SKM-1 (cell line): ENCODE measurements around the gene RPRD1A.
"Not testable (repeated sequence)": the region's sequence is repeated elsewhere in the genome, so short reads cannot be mapped to it uniquely, and the experiment has no call there.

Source experiments
- DNase-seq: peaks from one replicate; lab custom pipeline; 2025; ENCODE audit not compliant: unreplicated experiment; lab: John Stamatoyannopoulos, UW

RPRD1A gene

GRCh38 chr18:36078751-36079529, 11.6 kb upstream of the RPRD1A start:
- DNase-seq = no peak

DNA sequence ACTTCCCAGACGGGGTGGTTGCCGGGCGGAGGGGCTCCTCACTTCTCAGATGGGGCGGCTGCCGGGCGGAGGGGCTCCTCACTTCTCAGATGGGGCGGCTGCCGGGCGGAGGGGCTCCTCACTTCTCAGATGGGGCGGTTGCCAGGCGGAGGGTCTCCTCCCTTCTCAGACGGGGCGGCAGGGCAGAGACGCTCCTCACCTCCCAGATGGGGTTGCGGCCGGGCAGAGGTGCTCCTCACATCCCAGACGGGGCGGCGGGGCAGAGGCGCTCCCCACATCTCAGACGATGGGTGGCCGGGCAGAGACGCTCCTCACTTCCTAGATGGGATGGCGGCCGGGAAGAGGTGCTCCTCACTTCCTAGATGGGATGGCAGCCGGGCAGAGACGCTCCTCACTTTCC, 10.4 kb upstream of the RPRD1A start:
- not testable (repeated sequence) for DNase-seq

DNA sequence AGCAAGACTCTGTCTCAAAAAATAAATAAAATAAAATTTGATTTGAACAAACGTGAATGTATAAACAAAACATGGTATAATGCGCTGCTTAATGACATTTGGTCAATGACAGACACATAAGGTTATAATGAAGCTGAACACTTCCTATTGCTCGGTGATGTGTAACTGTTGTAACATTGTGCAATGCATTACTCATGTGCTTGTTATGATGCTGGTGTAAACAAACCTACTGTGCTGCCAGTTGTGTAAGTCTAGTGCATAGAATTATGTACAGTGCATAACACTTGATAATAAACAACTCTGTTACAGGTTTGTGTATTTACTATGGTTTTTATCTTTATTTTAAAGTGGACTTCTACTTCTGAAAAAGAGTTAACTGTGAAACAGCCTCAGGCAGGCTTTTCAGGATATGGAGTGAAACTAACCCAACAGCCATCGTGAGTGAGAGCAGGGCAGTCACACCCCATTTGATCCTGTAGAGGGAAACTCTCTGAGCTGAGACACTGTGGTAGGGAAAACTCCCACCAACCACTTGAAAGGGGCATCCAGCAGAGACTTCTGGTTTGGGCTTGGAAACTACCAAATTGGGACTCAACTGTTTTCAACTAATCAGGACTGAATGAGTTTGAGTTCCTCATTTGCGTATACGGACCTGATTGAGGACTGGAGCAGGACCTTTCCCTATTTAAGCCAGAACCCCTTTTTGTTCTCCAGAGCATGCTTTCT, 8.7 kb upstream of the RPRD1A start:
- DNase-seq = no peak

DNA sequence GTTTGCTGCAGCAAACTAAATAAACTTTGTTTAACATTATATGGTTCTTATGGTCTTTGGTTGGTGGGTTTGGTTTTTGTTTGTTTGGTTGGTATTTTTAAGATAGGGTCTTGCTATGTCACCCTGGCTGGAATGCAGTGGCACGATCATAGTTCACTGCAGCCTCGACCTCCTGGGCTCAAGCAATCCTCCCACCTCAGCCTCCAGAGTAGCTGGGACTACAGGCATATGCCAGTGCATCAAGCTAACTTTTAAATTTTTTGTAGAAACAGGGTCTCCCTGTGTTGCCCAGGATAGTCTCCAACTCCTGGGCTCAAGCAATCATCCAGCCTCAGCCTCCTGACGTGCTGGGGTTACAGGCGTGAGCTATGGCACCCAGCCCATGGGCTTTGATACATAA, 7.1 kb upstream of the RPRD1A start:
- no peak for DNase-seq

- DNase-seq = no peak
Observed at GRCh38 chr18:36073676-36074075, 6.3 kb upstream of the RPRD1A start.

DNA sequence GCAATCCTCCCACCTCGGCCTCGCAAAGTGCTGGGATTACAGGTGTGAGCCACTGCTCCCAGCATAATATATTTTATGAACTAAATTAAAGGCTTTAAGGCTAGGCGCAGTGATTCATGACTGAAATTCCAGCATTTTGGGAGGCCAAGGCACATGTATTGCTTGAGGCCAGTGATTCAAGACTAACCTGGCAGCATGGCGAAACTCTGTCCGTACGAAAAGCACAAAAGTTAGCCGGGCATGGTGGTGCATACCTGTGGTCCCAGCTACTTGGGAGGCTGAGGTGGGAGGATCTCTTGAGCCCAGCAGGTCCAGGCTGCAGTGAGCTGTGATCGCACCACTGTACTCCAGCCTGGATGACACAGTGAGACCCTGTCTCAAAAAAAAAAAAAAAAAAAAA, 5.0 kb upstream of the RPRD1A start:
- not testable (repeated sequence) for DNase-seq

DNA sequence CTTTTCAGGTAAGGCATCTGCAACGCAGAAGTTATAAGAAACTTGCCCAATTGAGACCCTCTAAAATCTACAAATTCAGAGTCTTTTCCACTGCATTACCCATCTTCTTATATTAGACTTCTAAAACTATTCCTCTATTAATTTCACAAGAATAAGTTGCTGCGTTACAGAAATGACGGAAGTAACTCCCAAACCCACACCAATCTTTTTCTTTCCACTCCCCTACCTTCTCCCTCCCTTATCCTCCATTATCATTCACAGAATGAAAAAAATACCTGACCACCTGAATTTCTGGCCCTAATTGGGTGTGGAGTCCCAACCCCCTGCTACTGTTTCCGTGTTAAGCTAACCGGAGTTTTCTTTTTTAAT, 689 bp downstream of the RPRD1A start:
- DNase-seq = no peak

DNA sequence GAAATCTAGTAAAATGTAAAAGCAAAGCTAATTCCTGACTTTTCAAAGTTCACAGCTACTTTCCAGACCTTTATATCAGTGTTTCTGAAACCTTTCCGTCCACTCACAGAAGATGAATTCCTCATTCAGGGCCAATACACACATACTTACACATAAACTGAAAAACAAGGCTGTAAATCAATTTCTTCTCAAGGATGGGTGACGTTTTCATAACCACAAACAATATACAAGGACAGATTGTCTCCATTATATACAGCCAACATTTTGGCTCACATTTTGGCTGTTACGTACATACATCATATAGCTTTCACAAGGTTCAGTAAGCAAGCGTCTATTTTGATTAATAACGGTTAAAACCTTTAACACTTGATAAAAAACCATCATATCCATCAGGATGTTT, 1.4 kb downstream of the RPRD1A start:
- no peak for DNase-seq

- DNase-seq = not testable (repeated sequence)
Observed at GRCh38 chr18:36064809-36065079, 2.6 kb downstream of the RPRD1A start.

DNA sequence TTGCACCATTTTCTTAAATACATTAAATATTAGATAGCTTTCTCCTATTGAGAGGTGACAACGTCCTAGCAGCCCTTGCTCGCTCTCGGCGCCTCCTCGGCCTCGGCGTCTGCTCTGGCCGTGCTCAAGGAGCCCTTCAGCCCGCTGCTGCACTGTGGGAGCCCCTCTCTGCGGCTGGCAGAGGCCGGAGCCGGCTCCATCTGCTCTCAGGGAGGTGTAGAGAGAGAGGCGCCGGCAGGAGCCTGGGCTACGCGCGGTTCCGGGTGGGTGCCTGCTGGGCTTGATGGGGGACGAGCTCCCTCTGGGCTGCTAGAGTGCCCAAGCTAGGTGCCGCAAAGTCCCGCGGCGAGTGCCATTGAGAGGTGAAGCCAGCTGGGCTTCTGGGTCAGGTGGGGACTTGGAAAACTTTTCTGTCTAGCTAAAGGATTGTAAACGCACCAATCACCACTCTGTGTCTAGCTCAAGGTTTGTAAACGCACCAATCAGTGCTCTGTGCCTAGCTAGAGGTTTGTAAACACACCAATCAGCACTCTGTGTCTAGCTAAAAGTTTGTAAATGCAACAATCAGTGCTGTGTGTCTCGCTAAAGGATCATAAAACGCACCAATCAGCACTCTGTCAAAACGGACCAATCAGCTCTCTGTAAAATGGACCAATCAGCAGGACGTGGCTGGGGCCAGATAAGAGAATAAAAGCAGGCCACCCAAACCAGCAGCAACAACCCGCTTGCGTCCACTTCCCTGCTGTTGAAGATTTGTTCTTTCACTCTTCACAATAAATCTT, 3.1 kb downstream of the RPRD1A start:
- DNase-seq = no peak

GRCh38 chr18:36058674-36059073, 8.7 kb downstream of the RPRD1A start:
- no peak for DNase-seq

DNA sequence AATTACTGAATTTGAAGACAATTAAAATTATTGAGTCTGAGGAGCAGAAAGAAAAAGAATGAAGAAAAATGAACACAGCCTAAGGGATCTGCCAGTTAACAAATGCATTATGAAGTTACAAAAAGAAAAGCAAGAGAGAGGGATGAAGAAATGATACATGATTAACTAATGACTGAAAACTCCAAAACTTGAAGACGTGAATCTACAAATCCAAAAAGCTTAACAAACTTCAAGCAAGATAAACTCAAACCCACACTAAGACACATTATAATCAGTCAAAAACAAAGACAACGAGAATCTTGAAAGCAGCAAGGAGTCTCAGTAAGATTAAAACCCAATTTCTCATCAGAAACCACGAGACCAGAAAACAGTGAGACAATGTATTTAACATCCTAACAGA, 15.6 kb downstream of the RPRD1A start:
- DNase-seq = no peak

DNA sequence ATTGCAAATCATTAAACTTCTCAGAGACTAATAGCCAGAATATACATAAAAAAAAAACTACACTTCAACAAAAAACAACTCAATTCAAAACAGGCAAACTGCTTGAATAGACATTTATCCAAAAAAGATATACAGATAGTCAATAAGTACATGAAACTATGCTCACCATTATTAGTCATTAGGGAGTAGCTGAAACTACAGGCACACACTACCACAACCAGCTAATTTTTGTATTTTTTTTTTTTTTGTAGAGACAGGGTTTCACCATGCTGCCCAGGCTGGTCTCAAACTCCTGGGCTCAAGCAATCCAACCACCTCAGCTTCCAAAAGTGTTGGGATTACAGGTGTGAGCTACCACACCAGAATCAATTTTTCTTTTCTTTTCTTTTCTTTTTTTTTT, 16.9 kb downstream of the RPRD1A start:
- no peak for DNase-seq

GRCh38 chr18:36047521-36047920, 19.8 kb downstream of the RPRD1A start:
- no peak for DNase-seq

DNA sequence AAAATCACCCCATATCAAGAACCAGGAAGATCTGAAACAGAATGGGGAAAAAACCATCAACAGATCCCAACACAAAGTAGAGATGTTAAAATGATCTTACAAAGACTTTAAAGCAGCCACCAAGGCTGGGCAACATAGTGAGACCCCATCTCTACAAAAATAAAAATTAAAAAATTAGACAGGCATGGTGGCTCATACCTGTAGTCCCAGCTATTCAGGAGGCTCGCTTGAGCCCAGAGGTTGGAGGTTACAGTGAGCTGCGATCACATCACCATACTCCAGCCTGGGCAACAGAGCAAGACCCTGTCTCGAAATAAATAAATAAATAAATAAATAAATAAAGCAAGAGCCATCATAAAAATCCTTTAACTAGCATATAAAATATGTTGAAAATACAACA, 20.5 kb downstream of the RPRD1A start:
- no peak for DNase-seq

- no peak for DNase-seq
Observed at GRCh38 chr18:36045241-36045991, 21.9 kb downstream of the RPRD1A start.

GRCh38 chr18:36043153-36043552, 24.2 kb downstream of the RPRD1A start:
- DNase-seq = no peak

DNA sequence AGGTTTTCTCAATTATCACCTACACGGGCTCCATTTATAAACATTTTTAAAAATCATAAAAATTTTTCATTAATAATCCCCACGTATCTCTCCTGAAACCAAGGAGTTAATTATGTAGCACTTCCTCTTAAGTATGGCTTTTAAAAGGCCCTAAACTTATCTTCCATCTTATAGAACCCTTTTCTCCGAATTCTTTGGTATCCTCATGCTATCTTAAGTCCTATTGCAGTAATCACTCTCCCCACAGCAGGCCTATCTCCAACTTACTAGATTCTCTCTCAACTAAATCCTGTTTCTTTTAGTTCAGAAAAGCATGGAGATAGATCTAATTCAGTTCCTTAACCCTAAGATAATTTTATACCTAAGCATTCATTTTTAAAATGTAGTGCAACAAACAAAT, 26.2 kb downstream of the RPRD1A start:
- DNase-seq = no peak

GRCh38 chr18:36038102-36038663, 29.2 kb downstream of the RPRD1A start:
- no peak for DNase-seq

GRCh38 chr18:36035253-36035652, 32.1 kb downstream of the RPRD1A start:
- DNase-seq = no peak

GRCh38 chr18:36034299-36034895, 33.0 kb downstream of the RPRD1A start:
- DNase-seq = no peak
